DND-41 (cell line): ENCODE data around the gene MAB21L1.

Source experiments
- CTCF ChIP-seq: IDR thresholded peaks from 2 replicates; pipeline ENCODE4 v1.5.1; 2012; ENCODE audit warnings: borderline replicate concordance, low read length, moderate library complexity, mild to moderate bottlenecking; ENCODE audit not compliant: poor library complexity, severe bottlenecking; ENCODE audit errors: extremely low read depth
- EZH2 ChIP-seq: IDR thresholded peaks from 3 replicates; pipeline ENCODE4 v1.6.1; 2012; ENCODE audit warnings: borderline replicate concordance, low read depth, mild to moderate bottlenecking, moderate library complexity, low read length, inconsistent platforms; ENCODE audit not compliant: severe bottlenecking

DNA sequence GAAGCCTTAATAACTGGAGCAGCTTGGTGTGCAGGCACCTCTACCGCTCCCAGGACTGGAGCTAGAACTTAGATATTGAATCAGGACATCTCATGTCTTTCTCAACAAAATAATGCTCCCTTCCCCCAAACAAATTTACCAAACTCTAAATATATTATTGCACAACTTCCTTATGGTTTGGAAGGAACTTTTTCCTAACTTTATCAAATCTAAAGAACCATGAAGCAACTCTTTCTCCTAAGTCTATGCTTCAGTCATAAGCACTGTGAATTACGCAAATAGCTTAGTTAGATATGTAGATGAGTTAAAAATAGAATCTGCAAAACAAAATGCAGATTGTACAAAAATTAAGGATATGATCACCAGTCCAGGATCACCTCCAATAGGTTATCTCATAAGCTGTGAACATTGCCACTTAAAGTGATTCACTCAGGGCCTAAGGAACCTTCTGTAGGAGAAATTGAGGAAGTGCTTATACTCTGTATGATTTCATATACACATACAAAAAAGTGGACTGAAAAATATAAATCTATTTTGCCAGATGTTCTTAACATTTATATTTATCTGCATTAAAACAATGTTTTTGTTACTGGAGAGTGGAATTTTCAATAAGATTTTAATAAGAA is 20.4 kb upstream of the MAB21L1 start:
- TF ChIP-seq CTCF: no peak
- no peak for TF ChIP-seq EZH2
